Fibroblast of villous mesenchyme (primary cell): ENCODE measurements around the gene TGFBR3. TPM values are rescaled to one million over a fixed set of nuclear protein-coding genes. Genes with fewer than 3 reads are reported as not detected.

Experiments used
- DNase-seq: peaks from one replicate; pipeline ENCODE4 v3.0.0-alpha.2; 2010; ENCODE audit warnings: low read depth
- H3K4me3 ChIP-seq: 2 replicates; pipeline ENCODE4 v1.5.1; 2011; ENCODE audit warnings: low read depth, mild to moderate bottlenecking, low read length
- total RNA-seq: library from RNA; depleted of rRNA; stranded (reverse); fragments of >200 nt; gene quantifications from 2 replicates; pipeline ENCODE4 v1.2.3, GENCODE V29; 2012
- TF ChIP-seq, protein P1 (sequence below): IDR thresholded peaks from 2 replicates; pipeline ENCODE4 v1.5.1; 2012; ENCODE audit warnings: low read depth, mild to moderate bottlenecking, low read length; ENCODE audit not compliant: insufficient read depth

Gene TGFBR3
- total RNA-seq, 1 donor, result 17.7 TPM

GRCh38 chr1:91729621-91730358 lies 156.2 kb downstream of the TGFBR3 start:
- no peak overlapping the region for H3K4me3 ChIP-seq
- DNase-seq, result no peak
- TF ChIP-seq, protein P1, sequence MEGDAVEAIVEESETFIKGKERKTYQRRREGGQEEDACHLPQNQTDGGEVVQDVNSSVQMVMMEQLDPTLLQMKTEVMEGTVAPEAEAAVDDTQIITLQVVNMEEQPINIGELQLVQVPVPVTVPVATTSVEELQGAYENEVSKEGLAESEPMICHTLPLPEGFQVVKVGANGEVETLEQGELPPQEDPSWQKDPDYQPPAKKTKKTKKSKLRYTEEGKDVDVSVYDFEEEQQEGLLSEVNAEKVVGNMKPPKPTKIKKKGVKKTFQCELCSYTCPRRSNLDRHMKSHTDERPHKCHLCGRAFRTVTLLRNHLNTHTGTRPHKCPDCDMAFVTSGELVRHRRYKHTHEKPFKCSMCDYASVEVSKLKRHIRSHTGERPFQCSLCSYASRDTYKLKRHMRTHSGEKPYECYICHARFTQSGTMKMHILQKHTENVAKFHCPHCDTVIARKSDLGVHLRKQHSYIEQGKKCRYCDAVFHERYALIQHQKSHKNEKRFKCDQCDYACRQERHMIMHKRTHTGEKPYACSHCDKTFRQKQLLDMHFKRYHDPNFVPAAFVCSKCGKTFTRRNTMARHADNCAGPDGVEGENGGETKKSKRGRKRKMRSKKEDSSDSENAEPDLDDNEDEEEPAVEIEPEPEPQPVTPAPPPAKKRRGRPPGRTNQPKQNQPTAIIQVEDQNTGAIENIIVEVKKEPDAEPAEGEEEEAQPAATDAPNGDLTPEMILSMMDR, result no peak

DNA sequence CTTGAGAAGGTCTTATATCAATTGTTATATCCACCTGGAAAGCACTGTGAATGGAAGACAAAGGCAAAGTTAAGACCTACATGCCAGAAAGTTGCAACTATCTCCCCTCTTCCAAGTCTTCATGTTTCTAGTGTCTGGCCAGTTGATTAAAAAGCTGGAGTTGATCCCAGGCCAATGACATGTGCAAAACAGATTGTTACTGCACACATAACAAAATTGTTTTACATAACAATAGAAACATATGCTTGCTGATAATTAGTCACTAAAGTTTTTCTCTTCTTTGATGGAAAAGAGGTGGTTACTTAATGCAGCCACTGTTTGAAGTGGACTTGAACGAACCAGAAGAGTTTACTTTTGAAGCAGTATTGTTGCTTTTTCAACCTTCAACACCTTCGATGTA lies 158.2 kb downstream of the TGFBR3 start:
- TF ChIP-seq, protein P1, result no peak
- peak; percentile 60 for DNase-seq
- H3K4me3 ChIP-seq, result no peak overlapping the region

- H3K4me3 ChIP-seq, result no peak overlapping the region
- DNase-seq, result peak; percentile 91
- TF ChIP-seq, protein P1, result no peak
Measured at GRCh38 chr1:91725989-91726721, 159.8 kb downstream of the TGFBR3 start.

- TF ChIP-seq, protein P1, result no peak
Measured at GRCh38 chr1:91725618-91725988, 160.3 kb downstream of the TGFBR3 start.

DNA sequence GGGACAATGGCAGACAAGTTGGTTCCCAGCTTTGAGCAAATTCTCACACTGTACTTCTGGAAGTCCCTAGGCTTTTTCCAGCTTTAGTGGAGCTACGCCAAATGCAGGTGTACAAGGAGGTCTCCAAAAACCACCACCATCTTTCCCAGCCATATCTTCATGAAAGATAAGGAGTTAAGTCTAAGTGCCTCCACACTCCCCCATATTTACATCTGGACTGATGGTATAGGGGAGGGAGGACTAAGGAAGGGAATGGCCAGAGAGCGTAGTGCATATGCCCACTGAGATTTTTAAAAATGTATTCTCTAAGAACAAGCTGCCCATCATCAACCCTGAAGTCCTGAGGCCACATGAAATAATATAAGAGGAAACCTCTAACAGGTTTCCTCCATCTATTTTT lies 161.3 kb downstream of the TGFBR3 start:
- DNase-seq, result no peak
- TF ChIP-seq, protein P1, result no peak

More at GRCh38 chr1:91725618-91725988, 160.3 kb downstream of the TGFBR3 start:
- no peak for DNase-seq
- H3K4me3 ChIP-seq, result no peak overlapping the region

GRCh38 chr1:91724231-91724630 lies 161.7 kb downstream of the TGFBR3 start:
- DNase-seq, result no peak
- TF ChIP-seq, protein P1, result no peak

More for the DNA sequence above, 161.3 kb downstream of the TGFBR3 start:
- no peak overlapping the region for H3K4me3 ChIP-seq

DNA sequence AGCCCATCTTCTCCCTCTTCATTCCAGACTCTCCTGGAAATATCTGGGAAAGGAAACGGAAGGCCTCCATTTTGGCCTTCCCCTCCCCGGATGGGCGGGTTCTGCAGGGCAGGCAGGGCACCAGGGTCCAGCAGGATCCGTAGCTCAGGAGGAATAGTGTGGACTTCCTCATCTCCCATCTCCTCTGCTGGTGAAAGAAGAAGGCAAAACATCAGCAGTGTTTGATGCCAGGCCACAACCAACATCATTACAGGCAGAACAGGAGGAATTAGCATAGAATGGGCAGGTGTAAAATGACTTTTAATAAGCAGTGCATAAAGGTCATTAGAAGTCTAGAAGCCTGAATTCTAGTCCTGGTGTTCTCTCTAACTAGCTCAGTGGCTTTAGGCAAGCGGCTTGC lies 165.9 kb downstream of the TGFBR3 start:
- no peak overlapping the region for H3K4me3 ChIP-seq
- TF ChIP-seq, protein P1, result no peak
- no peak for DNase-seq

More at GRCh38 chr1:91724231-91724630, 161.7 kb downstream of the TGFBR3 start:
- no peak overlapping the region for H3K4me3 ChIP-seq
